Stimulated activated CD4-positive, alpha-beta T cell treated with anti-CD3 and anti-CD28 coated beads, Interleukin-15, amount 100 ng/mL, for 48 hours (primary cell): Measurements from ENCODE around the gene TNFAIP2.
A peak's percentile ranks its signal among the peaks of the same experiment; 100 is the strongest.

Source experiments
- DNase-seq, 2 donors: peaks; one replicate each; pipeline ENCODE4 v3.0.0-alpha.2; 2020; ENCODE audit warnings: low read depth in 2 of 2

The TNFAIP2 gene

DNA sequence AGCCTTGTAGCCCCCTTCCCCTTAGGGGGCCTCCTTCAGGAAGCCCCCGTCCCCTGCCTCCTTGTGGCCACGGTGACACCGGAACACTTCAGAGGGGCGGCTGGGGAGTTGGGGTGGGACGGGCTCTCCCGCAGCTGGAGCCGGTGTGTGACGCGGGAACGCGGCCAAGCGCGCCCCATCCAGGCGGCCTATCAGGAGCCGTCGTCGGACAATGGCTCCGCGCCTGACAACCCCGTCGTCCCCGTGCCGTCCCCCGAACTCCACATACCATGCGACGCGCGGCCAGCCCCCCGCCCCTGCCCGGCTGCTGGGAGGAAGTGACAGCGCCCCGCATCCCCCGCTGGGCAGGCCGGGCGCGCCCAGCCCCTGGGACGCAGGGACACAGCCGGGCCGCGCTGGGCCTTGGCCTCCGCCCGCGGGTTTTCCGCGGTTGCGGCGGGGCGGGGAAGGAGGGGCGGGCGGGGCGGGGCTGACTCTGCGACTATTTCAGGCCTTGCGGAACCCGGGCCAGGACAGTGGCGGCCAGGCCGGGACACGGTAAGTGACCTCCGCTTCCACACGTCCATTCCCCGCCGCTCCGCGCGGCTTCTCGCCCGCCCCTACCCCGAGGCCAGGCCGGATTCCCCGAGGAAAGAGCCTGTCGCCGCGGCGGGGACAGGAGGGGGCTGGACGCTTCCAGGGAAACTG is at the start of gene TNFAIP2:
TNFAIP2 (plus strand) TSS at position 515 of the 687 bp plus-strand sequence. CDS start 2,997 bp downstream, outside the sequence.
- no peak for DNase-seq

- no peak for DNase-seq
Observed at GRCh38 chr14:103073876-103074728, 49.2 kb upstream of the TNFAIP2 start.

DNA sequence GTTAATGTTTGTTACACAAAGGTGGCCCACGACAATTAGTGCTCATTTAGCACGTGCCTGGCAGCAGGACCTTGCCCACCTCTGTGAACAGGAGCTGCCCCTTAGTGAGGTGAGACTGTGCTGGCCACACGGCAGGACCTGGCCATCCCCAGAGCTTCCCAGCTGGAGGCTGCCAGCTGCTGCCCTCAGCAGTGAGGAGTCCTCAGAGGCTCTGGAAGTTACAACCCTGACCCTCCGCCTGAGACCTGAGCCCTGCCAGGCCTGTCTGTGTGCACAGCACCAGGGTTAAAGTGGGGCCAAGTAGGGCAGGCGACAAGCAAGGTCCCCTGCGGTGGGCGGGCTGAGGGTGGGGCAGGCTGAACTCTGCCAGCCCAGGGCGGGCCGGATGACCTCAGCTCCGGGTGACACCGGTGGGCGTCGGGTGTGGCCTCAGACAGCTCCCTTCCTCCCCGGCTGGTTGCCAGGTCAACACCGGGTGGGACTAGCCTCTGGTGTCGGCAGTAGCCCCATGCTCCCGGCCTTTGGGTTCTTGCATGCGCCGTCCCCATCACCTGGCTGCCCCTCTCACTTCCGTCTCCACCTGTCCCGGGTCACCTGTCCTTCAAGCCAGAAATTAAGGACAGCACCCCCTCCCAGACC is 48.4 kb upstream of the TNFAIP2 start:
- DNase-seq: no peak

GRCh38 chr14:103078420-103078749 is 44.9 kb upstream of the TNFAIP2 start:
- DNase-seq: peak; percentile 56 to 63

GRCh38 chr14:103078860-103079587 is 44.2 kb upstream of the TNFAIP2 start:
- no peak for DNase-seq

- no peak for DNase-seq
Observed at GRCh38 chr14:103081951-103082350, 41.3 kb upstream of the TNFAIP2 start.

DNA sequence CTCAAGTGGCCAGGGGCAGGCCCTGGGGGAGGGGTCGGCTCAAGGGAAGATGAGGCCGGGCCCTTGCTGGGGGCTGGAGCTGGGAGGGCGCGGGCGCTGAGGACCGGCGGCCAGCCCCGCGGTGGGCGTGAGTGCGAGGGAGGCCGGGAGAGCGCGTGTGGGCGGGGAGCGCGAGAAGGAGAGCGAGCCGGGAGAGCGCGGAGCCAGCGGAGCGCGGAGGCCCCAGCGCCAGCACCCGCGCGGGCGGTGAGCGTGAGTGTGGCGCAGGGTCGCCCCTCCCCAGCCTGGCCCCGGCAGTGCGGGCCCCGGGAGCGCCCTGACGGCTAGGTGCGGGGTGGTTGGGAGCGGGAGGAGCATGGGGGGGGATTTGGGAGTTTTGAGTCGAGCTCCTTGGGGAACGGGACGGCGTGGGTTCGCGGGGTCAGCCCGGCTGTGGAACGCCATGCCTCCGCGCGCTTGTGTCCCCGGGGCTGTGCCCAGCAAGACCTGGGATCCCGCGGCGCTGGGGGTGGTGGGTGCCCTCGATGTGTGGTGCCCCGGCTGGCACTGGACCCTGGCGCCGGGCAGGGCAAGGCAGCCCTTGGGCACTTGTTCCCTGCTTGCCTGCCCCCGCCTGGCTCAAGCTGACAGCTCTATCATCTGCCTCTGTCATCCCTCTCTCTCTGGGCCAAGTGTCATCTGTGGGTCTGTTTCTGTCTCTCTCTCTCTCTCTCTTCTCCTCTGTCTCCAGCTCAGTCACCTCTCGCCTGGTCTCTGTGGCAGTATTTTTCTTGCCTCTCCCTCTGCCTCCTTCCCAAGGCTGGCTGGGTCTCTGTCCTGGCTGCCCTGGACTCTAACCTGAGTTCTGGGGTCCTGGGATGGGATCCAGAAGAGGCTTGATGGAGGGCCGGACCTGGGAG is 39.0 kb upstream of the TNFAIP2 start, which contains the start of gene LBHD2:
LBHD2 (plus strand) TSS at position 190 of the 899 bp plus-strand sequence. CDS start 1,803 bp downstream, outside the sequence.
- no peak for DNase-seq

- DNase-seq: no peak
Observed at GRCh38 chr14:103085106-103086091, 37.9 kb upstream of the TNFAIP2 start.

DNA sequence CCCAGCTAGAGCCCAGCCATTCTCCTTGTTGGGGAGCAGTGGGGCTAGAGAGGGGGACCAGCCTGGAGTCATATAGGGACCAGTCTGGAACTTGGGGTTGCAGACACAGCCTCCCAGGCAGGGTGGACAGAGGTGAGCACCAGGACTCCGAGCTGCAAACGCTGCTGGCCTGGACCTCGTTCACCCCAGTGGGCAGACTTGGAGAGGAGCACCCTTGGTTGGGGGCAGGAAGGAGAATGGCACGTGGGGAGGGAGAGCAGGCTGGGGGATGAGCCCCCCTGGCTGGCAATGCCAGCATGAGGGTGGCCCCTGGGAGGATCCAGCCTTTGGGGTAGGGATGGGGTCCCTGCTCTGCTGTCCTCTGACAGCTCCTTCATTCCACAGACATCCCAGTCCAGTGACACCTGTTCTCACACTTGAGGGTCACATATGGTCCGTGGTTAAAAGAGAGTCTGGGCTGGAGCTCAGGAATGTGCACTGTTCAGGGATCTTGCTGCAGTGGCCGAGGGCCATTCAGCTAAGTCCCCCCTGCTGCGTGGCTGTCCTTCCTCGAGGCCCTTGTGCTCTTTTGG is 36.4 kb upstream of the TNFAIP2 start:
- DNase-seq: no peak

GRCh38 chr14:103087343-103087835 is 35.9 kb upstream of the TNFAIP2 start:
- no peak for DNase-seq

DNA sequence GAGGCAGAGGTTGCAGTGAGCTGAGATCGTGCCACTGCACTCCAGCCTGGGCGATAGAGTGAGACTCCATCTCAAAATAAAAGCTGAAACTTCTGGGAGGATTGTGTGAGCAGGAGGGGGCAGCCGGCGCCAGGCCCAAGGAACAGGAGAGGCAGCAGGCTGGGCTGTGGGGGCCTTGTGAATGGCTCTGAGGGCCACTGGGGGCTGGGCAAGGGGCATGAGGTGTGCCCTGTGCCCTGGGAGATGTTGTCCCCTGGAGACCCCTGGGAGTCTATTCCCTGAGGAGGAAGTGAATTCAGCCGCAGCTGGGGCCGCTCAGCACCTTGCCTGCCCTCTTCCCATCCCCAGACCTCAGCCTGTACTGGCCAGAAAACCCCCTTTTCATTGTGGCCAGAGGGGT is 34.3 kb upstream of the TNFAIP2 start:
- no peak for DNase-seq

- DNase-seq: no peak
Observed at GRCh38 chr14:103089386-103090335, 33.6 kb upstream of the TNFAIP2 start.

DNA sequence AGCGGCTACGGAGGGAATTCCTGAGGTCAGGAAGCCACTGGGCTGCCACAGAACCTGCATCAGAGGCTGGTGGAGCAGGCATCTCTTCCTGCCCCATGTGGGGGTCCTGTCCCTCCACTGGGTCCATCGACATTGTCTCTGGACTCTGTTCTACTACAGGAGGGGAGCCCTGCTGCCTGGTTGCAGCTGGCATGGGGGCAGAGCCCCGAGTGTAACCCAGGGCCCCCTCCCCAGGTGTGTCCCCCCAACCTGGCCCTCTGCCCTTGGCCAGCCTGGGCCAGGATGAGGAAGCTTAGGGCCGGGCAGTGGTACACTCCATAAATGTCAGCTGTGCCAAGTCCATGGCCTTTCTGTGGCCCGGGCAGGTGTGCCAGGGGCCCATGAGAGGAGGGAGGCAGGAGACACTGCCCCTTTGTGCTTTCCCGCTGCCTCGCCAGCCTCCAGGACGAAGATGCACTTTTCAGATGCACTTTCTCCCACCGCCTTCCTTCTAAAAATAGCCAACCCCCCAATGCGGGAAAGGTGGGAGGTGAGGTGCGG is 32.7 kb upstream of the TNFAIP2 start:
- DNase-seq: no peak

- peak; percentile 41 to 69 for DNase-seq
Observed at GRCh38 chr14:103091041-103091882, 32.0 kb upstream of the TNFAIP2 start.

- no peak for DNase-seq
Observed at GRCh38 chr14:103091883-103092222, 31.4 kb upstream of the TNFAIP2 start.

GRCh38 chr14:103093856-103094405 is 29.3 kb upstream of the TNFAIP2 start:
- DNase-seq: no peak
